Spleen (tissue), 11 donors: ENCODE data around the gene ENOPH1. TPM values are rescaled to one million over a fixed set of nuclear protein-coding genes. Genes with fewer than 3 reads are reported as not detected.

ENCODE experiments used
- DNase-seq: peaks from one replicate; pipeline ENCODE4 v3.0.0-alpha.2; 2020
- H3K27ac ChIP-seq, 8 donors: fragments of 200-600 bp; sonication (generic) in 7 of 8; 1 replicate in 4 of 8; 2 replicates in 4 of 8; pipeline versions ENCODE4 v1.5.0 to v1.8.0; 2016 to 2021; ENCODE audit warnings: inconsistent platforms in 4 of 8, mild to moderate bottlenecking in 4 of 8, moderate library complexity in 1 of 8
- H3K27me3 ChIP-seq, 7 donors: fragments of 200-600 bp; sonication (generic) in 6 of 7; replicated peaks in 1 of 7; 1 replicate in 4 of 7; 2 replicates in 3 of 7; pipeline versions ENCODE4 v1.5.0 to v1.8.0; 2016 to 2021; ENCODE audit warnings: inconsistent platforms in 3 of 7, mild to moderate bottlenecking in 1 of 7
- H3K36me3 ChIP-seq, 6 donors: fragments of 200-600 bp; sonication (generic) in 5 of 6; 1 replicate in 4 of 6; 2 replicates in 2 of 6; pipeline versions ENCODE4 v1.5.0 to v1.8.0; 2016 to 2021; ENCODE audit warnings: inconsistent platforms in 2 of 6
- H3K4me1 ChIP-seq, 6 donors: fragments of 200-600 bp; sonication (generic) in 5 of 6; 1 replicate in 3 of 6; 2 replicates in 3 of 6; pipeline versions ENCODE4 v1.5.0 to v1.8.0; 2016 to 2021; ENCODE audit warnings: inconsistent platforms in 3 of 6
- H3K4me3 ChIP-seq, 8 donors: fragments of 200-600 bp; sonication (generic) in 7 of 8; 1 replicate in 4 of 8; 2 replicates in 4 of 8; pipeline versions ENCODE4 v1.5.0 to v1.8.0; 2016 to 2021; ENCODE audit warnings: inconsistent platforms in 4 of 8, mild to moderate bottlenecking in 4 of 8, moderate library complexity in 2 of 8
- H3K9me3 ChIP-seq, 8 donors: fragments of 200-600 bp; sonication (generic) in 7 of 8; 1 replicate in 4 of 8; 2 replicates in 4 of 8; pipeline versions ENCODE4 v1.5.0 to v1.8.0; 2016 to 2021; ENCODE audit warnings: inconsistent platforms in 4 of 8
- CTCF ChIP-seq, 11 experiments: fragments of 200-600 bp in 7 of 11; fragments of 450-650 bp in 4 of 11; sonication (generic) in 4 of 11; IDR thresholded peaks in 8 of 11; conservative IDR thresholded peaks in 3 of 11; 1 replicate in 7 of 11; 2 replicates in 4 of 11; pipeline versions ENCODE4 v1.4.0 to v1.8.0; 2016 to 2021; ENCODE audit warnings: antibody characterized with exemption in 11 of 11, inconsistent platforms in 4 of 11, mild to moderate bottlenecking in 1 of 11
- POLR2A ChIP-seq, 3 donors: fragments of 450-650 bp; IDR thresholded peaks; one replicate each; pipeline ENCODE4 v1.5.1; 2017; ENCODE audit warnings: antibody characterized with exemption in 3 of 3, mild to moderate bottlenecking in 1 of 3
- POLR2AphosphoS5 ChIP-seq, 3 donors: sonication (generic); formaldehyde crosslinking; IDR thresholded peaks; one replicate each; pipeline ENCODE4 v1.5.1; 2017; ENCODE audit warnings: antibody characterized with exemption in 3 of 3
- WGBS, 5 donors: extraction: QIAGEN DNeasy Blood & Tissue Kit in 3 of 5; methylation state at CpG; one replicate each; pipeline versions ENCODE4 v1.1.5 to v1.1.7; 2013 to 2018; 5-methylcytosine and 5-hydroxymethylcytosine counted together
- intact Hi-C: fragments of 100-400 bp; cut with DNase I; formaldehyde crosslinking; loops from one replicate; pipeline ENCODE4 v1.15.0; 2023; ENCODE audit warnings: low total_unique reads
- polyA plus RNA-seq, 3 donors: library from polyadenylated mRNA; stranded (reverse); fragments of 200-250 nt; gene quantifications; one replicate each; pipeline ENCODE4 v1.2.1, GENCODE V29; 2013
- total RNA-seq, 7 donors: library from RNA; depleted of rRNA in 3 of 7; stranded (reverse); fragments of >200 nt in 3 of 7; fragmentation: NEBNext Ultra II Directional in 4 of 7; extraction: Animal tissue kit (Norgen Biotek cat#: 25700) in 4 of 7; gene quantifications; one replicate each; pipeline versions ENCODE4 v1.1.0 to v1.2.1, GENCODE V29; 2016 to 2021
- donor health status: healthy with polysubstance abuse.
- donor health status: DM: no; HTN: no; CAD: no; lungs with moderate emphysema.
- donor health status: DM: no; HTN: no; CAD: no.
- donor health status: Bipolar disorder and iron deficiency.
- donor health status: healthy.
- donor health status: DM: no; HTN: no; CAD: no.
- donor health status: DM: yes; HTN: yes; CAD: no.

Gene ENOPH1
- total and polyA plus RNA-seq, 10 donors = 21.6 to 35.9 (median 28.5) TPM

GRCh38 chr4:82421796-82422560 lies 8.4 kb upstream of the ENOPH1 start:
- H3K4me1 ChIP-seq = peaks cover 9 to 25% (median 17%) of the 10 kb centered on the region in 6 donors
- no peak for DNase-seq
- WGBS, 5 donors = 89 to 92% (median 91%) methylated on average over 13 of the region's 13 CpGs
- TF ChIP-seq POLR2AphosphoS5 (IDR thresholded peaks at IDR 0.05) (peak in 2 of 3 donors; percentile 46 to 67), CTCF (IDR thresholded peaks at IDR 0.05 in 8 of 11, conservative IDR thresholded peaks at IDR 0.05 in 3 of 11) (no peak), POLR2A (IDR thresholded peaks at IDR 0.05) (no peak)
- H3K36me3 ChIP-seq = peaks cover 0 to 53% (median 45%) of the 10 kb centered on the region in 6 donors
- H3K27ac ChIP-seq = no peak overlapping the region
- H3K27me3 ChIP-seq = no peaks in the 10 kb centered on the region
- no peak overlapping the region for H3K4me3 ChIP-seq
- intact Hi-C loops = no loop called here
- H3K9me3 ChIP-seq = no peaks in the 10 kb centered on the region

GRCh38 chr4:82422616-82423015 lies 7.8 kb upstream of the ENOPH1 start:
- peaks cover 16 to 32% (median 23%) of the 10 kb centered on the region in 6 donors for H3K4me1 ChIP-seq
- no peak overlapping the region for H3K27ac ChIP-seq
- no peak overlapping the region for H3K4me3 ChIP-seq
- no peaks in the 10 kb centered on the region for H3K27me3 ChIP-seq
- intact Hi-C loops = no loop called here
- DNase-seq = no peak
- 86 to 91% (median 86%) methylated on average over 5 of the region's 5 CpGs for WGBS, 5 donors
- no peak for TF ChIP-seq CTCF (IDR thresholded peaks at IDR 0.05 in 8 of 11, conservative IDR thresholded peaks at IDR 0.05 in 3 of 11)
- TF ChIP-seq POLR2AphosphoS5 (IDR thresholded peaks at IDR 0.05) = no peak
- TF ChIP-seq POLR2A (IDR thresholded peaks at IDR 0.05) = no peak
- H3K36me3 ChIP-seq = peaks cover 0 to 59% (median 46%) of the 10 kb centered on the region in 6 donors
- H3K9me3 ChIP-seq = no peaks in the 10 kb centered on the region

- Histone ChIP-seq H3K27me3 (no peaks in the 10 kb centered on the region), H3K4me3 (no peak overlapping the region), H3K4me1 (peaks cover 21 to 40% (median 31%) of the 10 kb centered on the region in 6 donors), H3K36me3 (peaks cover 0 to 65% (median 46%) of the 10 kb centered on the region in 6 donors), H3K9me3 (no peaks in the 10 kb centered on the region), H3K27ac (no peak overlapping the region)
- TF ChIP-seq CTCF (IDR thresholded peaks at IDR 0.05 in 8 of 11, conservative IDR thresholded peaks at IDR 0.05 in 3 of 11) = no peak
- TF ChIP-seq POLR2A (IDR thresholded peaks at IDR 0.05) = no peak
- no peak for TF ChIP-seq POLR2AphosphoS5 (IDR thresholded peaks at IDR 0.05)
- intact Hi-C loops = no loop called here
- DNase-seq = no peak
- WGBS, 5 donors = 87 to 93% (median 88%) methylated on average over 7 of the region's 7 CpGs
Observed at GRCh38 chr4:82423245-82424054, 6.9 kb upstream of the ENOPH1 start.

DNA sequence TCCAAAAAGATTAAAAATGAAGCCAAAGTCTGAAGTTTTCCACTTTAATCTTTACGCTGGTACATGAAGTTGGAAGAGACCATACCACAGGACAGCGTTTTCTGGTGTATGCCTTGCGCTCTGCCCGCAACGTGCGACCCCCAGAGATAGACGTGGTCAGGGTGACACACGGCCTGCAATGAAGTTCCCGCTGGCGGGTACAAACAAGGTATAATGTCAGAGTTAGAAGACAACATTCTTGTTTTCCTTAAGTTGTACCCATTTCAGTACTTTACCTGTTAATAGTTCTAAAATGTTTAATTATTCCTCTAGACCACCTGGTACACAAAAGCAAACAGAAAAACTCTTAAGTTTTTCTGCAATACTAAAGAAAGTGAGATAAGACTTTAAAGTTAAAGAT lies 4.9 kb upstream of the ENOPH1 start:
- peaks cover 0 to 65% (median 46%) of the 10 kb centered on the region in 6 donors for H3K36me3 ChIP-seq
- H3K27ac ChIP-seq = no peak overlapping the region
- TF ChIP-seq CTCF (IDR thresholded peaks at IDR 0.05 in 8 of 11, conservative IDR thresholded peaks at IDR 0.05 in 3 of 11) (no peak), POLR2AphosphoS5 (IDR thresholded peaks at IDR 0.05) (peak in 2 of 3 donors; percentile 9 to 30)
- 87 to 92% (median 91%) methylated on average over 10 of the region's 10 CpGs for WGBS, 5 donors
- no peaks in the 10 kb centered on the region for H3K9me3 ChIP-seq
- H3K4me3 ChIP-seq = no peak overlapping the region
- H3K4me1 ChIP-seq = peaks cover 21 to 43% (median 33%) of the 10 kb centered on the region in 6 donors
- intact Hi-C loops = loop anchor here (5.0 kb wide), 1 partner anchor 53 kb away; the partner anchor contains the start of gene HNRNPD
- no peaks in the 10 kb centered on the region for H3K27me3 ChIP-seq
- no peak for DNase-seq
